HAP-1 (cell line): Measurements from ENCODE around the gene CD79A.
A peak's percentile ranks its signal among the peaks of the same experiment; 100 is the strongest.
"Not testable (repeated sequence)": the region's sequence is repeated elsewhere in the genome, so short reads cannot be mapped to it uniquely, and the experiment has no call there.

Experiments
- DNase-seq, 2 experiments: peaks; one replicate each; pipeline ENCODE4 v3.0.0-alpha.2; 2016 to 2020; ENCODE audit warnings: low spot score in 2 of 2
- H3K27me3 ChIP-seq: fragments of 250-450 bp; sonication (Bioruptor Pico); 2 replicates; pipeline ENCODE4 v1.5.1; 2020; ENCODE audit warnings: low read depth, mild to moderate bottlenecking, moderate library complexity
- H3K36me3 ChIP-seq: fragments of 250-450 bp; sonication (Bioruptor Pico); replicated peaks from 2 replicates; pipeline ENCODE4 v1.5.1; 2020; ENCODE audit warnings: mild to moderate bottlenecking
- H3K4me1 ChIP-seq: fragments of 250-450 bp; sonication (Bioruptor Pico); 2 replicates; pipeline ENCODE4 v1.5.1; 2020; ENCODE audit warnings: mild to moderate bottlenecking
- H3K4me3 ChIP-seq: fragments of 250-450 bp; sonication (Bioruptor Pico); 2 replicates; pipeline ENCODE4 v1.5.1; 2020; ENCODE audit warnings: mild to moderate bottlenecking, moderate library complexity
- H3K9me3 ChIP-seq: fragments of 250-450 bp; sonication (Bioruptor Pico); 2 replicates; pipeline ENCODE4 v1.5.1; 2020; ENCODE audit warnings: mild to moderate bottlenecking, moderate library complexity
- in situ Hi-C: fragments of 300-500 bp; cut with MboI; formaldehyde crosslinking; loops from 3 replicates; pipeline ENCODE4 v1.14.3; 2020; ENCODE audit warnings: low sequenced_read_pairs, inconsistent platforms, mixed read lengths

Gene CD79A

GRCh38 chr19:41869374-41869955 is 7.6 kb upstream of the CD79A start:
- Histone ChIP-seq H3K4me1 (peaks cover 4% of the 10 kb centered on the region; the same call in 1 of the 2 replicates), H3K9me3 (no peaks in the 10 kb centered on the region), H3K36me3 (peaks cover 74% of the 10 kb centered on the region), H3K4me3 (no peak overlapping the region), H3K27me3 (no peaks in the 10 kb centered on the region)
- in situ Hi-C loops = no loop called here
- DNase-seq = no peak

GRCh38 chr19:41870401-41870873 is 6.6 kb upstream of the CD79A start:
- Histone ChIP-seq H3K36me3 (peaks cover 64% of the 10 kb centered on the region), H3K4me1 (no peaks in the 10 kb centered on the region), H3K9me3 (no peaks in the 10 kb centered on the region), H3K27me3 (no peaks in the 10 kb centered on the region), H3K4me3 (no peak overlapping the region)
- DNase-seq = no peak
- in situ Hi-C loops = no loop called here

- H3K9me3 ChIP-seq = no peaks in the 10 kb centered on the region
- DNase-seq = peak in 1 of 2 experiments; percentile 43
- H3K36me3 ChIP-seq = peaks cover 50% of the 10 kb centered on the region
- H3K27me3 ChIP-seq = no peaks in the 10 kb centered on the region
- no peak overlapping the region for H3K4me3 ChIP-seq
- no peaks in the 10 kb centered on the region for H3K4me1 ChIP-seq
- in situ Hi-C loops = no loop called here
Measured at GRCh38 chr19:41871573-41872383, 5.3 kb upstream of the CD79A start.

GRCh38 chr19:41872384-41872774 is 4.7 kb upstream of the CD79A start:
- 0 out of 2 replicates have a peak, but pooled peaks cover 3% of the 10 kb centered on the region for H3K27me3 ChIP-seq
- H3K4me1 ChIP-seq = no peaks in the 10 kb centered on the region
- no peaks in the 10 kb centered on the region for H3K9me3 ChIP-seq
- H3K4me3 ChIP-seq = no peak overlapping the region
- peak in 1 of 2 experiments; percentile 32 for DNase-seq
- in situ Hi-C loops = no loop called here
- peaks cover 44% of the 10 kb centered on the region for H3K36me3 ChIP-seq

- Histone ChIP-seq H3K4me1 (no peaks in the 10 kb centered on the region), H3K36me3 (peaks cover 38% of the 10 kb centered on the region), H3K27me3 (0 out of 2 replicates have a peak, but pooled peaks cover 10% of the 10 kb centered on the region), H3K9me3 (no peaks in the 10 kb centered on the region), H3K4me3 (no peak overlapping the region)
- DNase-seq = peak; percentile 67 to 89
- in situ Hi-C loops = no loop called here
Measured at GRCh38 chr19:41872775-41873647, 4.1 kb upstream of the CD79A start.

- H3K9me3 ChIP-seq, DNase-seq, H3K4me3 ChIP-seq, H3K4me1 ChIP-seq, in situ Hi-C loops: not testable (repeated sequence)
- 0 out of 2 replicates have a peak, but pooled peaks cover 10% of the 10 kb centered on the region for H3K27me3 ChIP-seq
- peaks cover 10% of the 10 kb centered on the region for H3K36me3 ChIP-seq
Measured at GRCh38 chr19:41875973-41876372, 1.1 kb upstream of the CD79A start.

- DNase-seq = no peak
- Histone ChIP-seq H3K27me3 (0 out of 2 replicates have a peak, but pooled peaks cover 10% of the 10 kb centered on the region), H3K4me3 (no peak overlapping the region), H3K4me1 (no peaks in the 10 kb centered on the region), H3K9me3 (no peaks in the 10 kb centered on the region), H3K36me3 (no peaks in the 10 kb centered on the region)
- in situ Hi-C loops = no loop called here
Measured at GRCh38 chr19:41877916-41878905, 1.1 kb downstream of the CD79A start.

- Histone ChIP-seq H3K4me1 (peaks cover 4% of the 10 kb centered on the region), H3K36me3 (no peaks in the 10 kb centered on the region), H3K27me3 (0 out of 2 replicates have a peak, but pooled peaks cover 10% of the 10 kb centered on the region), H3K9me3 (no peaks in the 10 kb centered on the region), H3K4me3 (no peak overlapping the region)
- DNase-seq = no peak
- in situ Hi-C loops = no loop called here
Measured at GRCh38 chr19:41879080-41879479, 2.0 kb downstream of the CD79A start.

- Histone ChIP-seq H3K9me3 (no peaks in the 10 kb centered on the region), H3K27me3 (0 out of 2 replicates have a peak, but pooled peaks cover 10% of the 10 kb centered on the region), H3K4me1 (peaks cover 6% of the 10 kb centered on the region), H3K4me3 (no peak overlapping the region), H3K36me3 (no peaks in the 10 kb centered on the region; the same call in 1 of the 2 replicates)
- no peak for DNase-seq
- in situ Hi-C loops = no loop called here
Measured at GRCh38 chr19:41879670-41880328, 2.7 kb downstream of the CD79A start.

GRCh38 chr19:41880329-41880708 is 3.2 kb downstream of the CD79A start:
- no peaks in the 10 kb centered on the region for H3K9me3 ChIP-seq
- in situ Hi-C loops = no loop called here
- H3K4me1 ChIP-seq = peaks cover 9% of the 10 kb centered on the region
- no peak overlapping the region for H3K4me3 ChIP-seq
- H3K36me3 ChIP-seq = no peaks in the 10 kb centered on the region; the same call in 1 of the 2 replicates
- no peak for DNase-seq
- 0 out of 2 replicates have a peak, but pooled peaks cover 10% of the 10 kb centered on the region for H3K27me3 ChIP-seq

GRCh38 chr19:41882568-41883462 is 5.7 kb downstream of the CD79A start, which contains the start of gene ARHGEF1:
TSS of gene ARHGEF1 (plus strand) at chr19:41883184. CDS start at chr19:41888083, 4,899 bp downstream.
- H3K9me3 ChIP-seq = no peaks in the 10 kb centered on the region
- 0 out of 2 replicates have a peak, but pooled peaks cover 2% of the 10 kb centered on the region for H3K27me3 ChIP-seq
- H3K4me3 ChIP-seq = peak within 1 kb of the TSS; percentile 66
- H3K4me1 ChIP-seq = peaks cover 9% of the 10 kb centered on the region
- in situ Hi-C loops = no loop called here
- peak in 1 of 2 experiments; percentile 60 for DNase-seq
- H3K36me3 ChIP-seq = no peaks in the 10 kb centered on the region; the same call in 1 of the 2 replicates
